MCF 10A (cell line): Measurements from ENCODE around the gene IL31RA. TPM values are rescaled to one million over a fixed set of nuclear protein-coding genes. Genes with fewer than 3 reads are reported as not detected.
A peak's percentile ranks its signal among the peaks of the same experiment; 100 is the strongest.

Source experiments
- BruUV-seq: library from RNA; stranded (reverse); fragments of 400-500 nt; replicated peaks from 2 replicates; lab custom pipeline; 2021; lab: Mats Ljungman, UMichigan
- CTCF ChIA-PET: fragments of 300-600 bp; sonication (Branson Sonifier 250); formaldehyde crosslinking; extraction: SDS; loops from one replicate; lab custom pipeline; 2021; ENCODE audit warnings: antibody characterized with exemption, inconsistent platforms; lab: Yijun Ruan, JAX
- POLR2A ChIA-PET: fragments of 300-600, 350-650 bp; sonication (Branson Sonifier 250); formaldehyde crosslinking; extraction: SDS; loops from one replicate; lab custom pipeline; 2020; ENCODE audit warnings: antibody characterized with exemption, inconsistent platforms; lab: Yijun Ruan, JAX
- DNase-seq: peaks from one replicate; pipeline ENCODE4 v3.0.0-alpha.2; 2018; ENCODE audit not compliant: unreplicated experiment
- H3K27ac Mint-ChIP-seq: one replicate; pipeline ENCODE4 v1.8.0; 2022; ENCODE audit warnings: mild to moderate bottlenecking, low read depth, mixed read lengths; ENCODE audit not compliant: unreplicated experiment
- H3K27me3 Mint-ChIP-seq: one replicate; pipeline ENCODE4 v1.8.0; 2022; ENCODE audit warnings: mixed read lengths; ENCODE audit not compliant: insufficient read depth, unreplicated experiment
- H3K36me3 Mint-ChIP-seq: one replicate; pipeline ENCODE4 v1.8.0; 2022; ENCODE audit warnings: mild to moderate bottlenecking, moderate library complexity, mixed read lengths; ENCODE audit not compliant: insufficient read depth, unreplicated experiment
- H3K4me1 Mint-ChIP-seq: one replicate; pipeline ENCODE4 v1.8.0; 2022; ENCODE audit warnings: mixed read lengths; ENCODE audit not compliant: insufficient read depth, unreplicated experiment
- H3K4me3 Mint-ChIP-seq: one replicate; pipeline ENCODE4 v1.8.0; 2022; ENCODE audit warnings: mild to moderate bottlenecking, moderate library complexity, mixed read lengths; ENCODE audit not compliant: unreplicated experiment
- H3K9me3 Mint-ChIP-seq: one replicate; pipeline ENCODE4 v1.8.0; 2022; ENCODE audit warnings: mixed read lengths; ENCODE audit not compliant: unreplicated experiment
- CTCF ChIP-seq: fragments of 200-600 bp; IDR thresholded peaks from one replicate; pipeline ENCODE4 v1.8.0; 2022; ENCODE audit warnings: antibody characterized with exemption, mild to moderate bottlenecking; ENCODE audit not compliant: unreplicated experiment
- intact Hi-C: fragments of 100-400 bp; cut with micrococcal nuclease; formaldehyde crosslinking; loops from 2 replicates; pipeline ENCODE4 v1.14.1; 2022
- total RNA-seq: library from RNA; stranded (reverse); gene quantifications from 2 replicates; pipeline ENCODE4 v1.2.3, GENCODE V29; 2022

Gene IL31RA
- total RNA-seq, 1 experiment from 2014 or later: 6.4 TPM

GRCh38 chr5:55896663-55897062, 45.5 kb downstream of the IL31RA start:
- intact Hi-C loops: no loop called here
- no TSS peak for BruUV-seq
- H3K9me3 Mint-ChIP-seq: no peaks in the 10 kb centered on the region
- no peak overlapping the region for H3K27ac Mint-ChIP-seq
- no peaks in the 10 kb centered on the region for H3K36me3 Mint-ChIP-seq
- H3K4me1 Mint-ChIP-seq: no peaks in the 10 kb centered on the region
- DNase-seq: peak; percentile 25
- no peak overlapping the region for H3K4me3 Mint-ChIP-seq
- no peaks in the 10 kb centered on the region for H3K27me3 Mint-ChIP-seq
- no peak for TF ChIP-seq CTCF
- POLR2A ChIA-PET: interaction anchor here (0.6 to 0.7 kb wide), 4 partner anchors 19 to 944 kb away, joined by 3 to 4 read pairs (median 3); no protein-coding TSS in a partner anchor
- CTCF ChIA-PET: interaction anchor here (0.6 kb wide), 1 partner anchor 147 kb away, joined by 4 read pairs; no protein-coding TSS in a partner anchor

GRCh38 chr5:55897206-55897894, 46.2 kb downstream of the IL31RA start:
- H3K9me3 Mint-ChIP-seq: no peaks in the 10 kb centered on the region
- no peaks in the 10 kb centered on the region for H3K4me1 Mint-ChIP-seq
- no peak for TF ChIP-seq CTCF
- no peak for DNase-seq
- intact Hi-C loops: no loop called here
- ChIA-PET CTCF (interaction anchor here (0.6 kb wide), 2 partner anchors 148 to 1120 kb away, joined by 3 to 4 read pairs; no protein-coding TSS in a partner anchor), POLR2A (interaction anchor here (0.6 to 0.7 kb wide), 3 partner anchors 20 to 943 kb away, joined by 3 to 4 read pairs (median 3); no protein-coding TSS in a partner anchor)
- no peak overlapping the region for H3K27ac Mint-ChIP-seq
- BruUV-seq: no TSS peak
- no peaks in the 10 kb centered on the region for H3K36me3 Mint-ChIP-seq
- H3K4me3 Mint-ChIP-seq: no peak overlapping the region
- no peaks in the 10 kb centered on the region for H3K27me3 Mint-ChIP-seq

- H3K27ac Mint-ChIP-seq: no peak overlapping the region
- H3K9me3 Mint-ChIP-seq: no peaks in the 10 kb centered on the region
- intact Hi-C loops: no loop called here
- H3K4me1 Mint-ChIP-seq: no peaks in the 10 kb centered on the region
- no peaks in the 10 kb centered on the region for H3K36me3 Mint-ChIP-seq
- no peaks in the 10 kb centered on the region for H3K27me3 Mint-ChIP-seq
- no peak overlapping the region for H3K4me3 Mint-ChIP-seq
- DNase-seq: peak; percentile 29
- no peak for TF ChIP-seq CTCF
- ChIA-PET POLR2A (no interaction called here), CTCF (interaction anchor here (0.6 to 1.6 kb wide), 2 partner anchors 302 to 1121 kb away, joined by 3 to 4 read pairs; no protein-coding TSS in a partner anchor)
- no TSS peak for BruUV-seq
These were observed 46.7 kb downstream of the IL31RA start for GRCh38 chr5:55897905-55898304.

- ChIA-PET POLR2A (interaction anchor here (0.6 kb wide), 1 partner anchor 9 kb away, joined by 3 read pairs; no protein-coding TSS in a partner anchor), CTCF (interaction anchor here (1.6 kb wide), 1 partner anchor 301 kb away, joined by 4 read pairs; no protein-coding TSS in a partner anchor)
- Mint-ChIP-seq H3K36me3 (no peaks in the 10 kb centered on the region), H3K9me3 (no peaks in the 10 kb centered on the region), H3K27ac (no peak overlapping the region), H3K27me3 (no peaks in the 10 kb centered on the region), H3K4me1 (no peaks in the 10 kb centered on the region), H3K4me3 (no peak overlapping the region)
- BruUV-seq: no TSS peak
- intact Hi-C loops: no loop called here
- peak; percentile 13 for DNase-seq
- TF ChIP-seq CTCF: no peak
These were observed 48.2 kb downstream of the IL31RA start for GRCh38 chr5:55899344-55899743.
